Hematopoietic multipotent progenitor cell treated with erythropoietin and hydrocortisone succinate and interleukin-3 and kit ligand, for 17 days (in vitro differentiated cells): ENCODE results near the gene MAMSTR.

ENCODE experiments used
- DNase-seq: peaks from one replicate; pipeline ENCODE4 v3.0.0-alpha.2; 2015; ENCODE audit warnings: low spot score

The MAMSTR gene, protein sequence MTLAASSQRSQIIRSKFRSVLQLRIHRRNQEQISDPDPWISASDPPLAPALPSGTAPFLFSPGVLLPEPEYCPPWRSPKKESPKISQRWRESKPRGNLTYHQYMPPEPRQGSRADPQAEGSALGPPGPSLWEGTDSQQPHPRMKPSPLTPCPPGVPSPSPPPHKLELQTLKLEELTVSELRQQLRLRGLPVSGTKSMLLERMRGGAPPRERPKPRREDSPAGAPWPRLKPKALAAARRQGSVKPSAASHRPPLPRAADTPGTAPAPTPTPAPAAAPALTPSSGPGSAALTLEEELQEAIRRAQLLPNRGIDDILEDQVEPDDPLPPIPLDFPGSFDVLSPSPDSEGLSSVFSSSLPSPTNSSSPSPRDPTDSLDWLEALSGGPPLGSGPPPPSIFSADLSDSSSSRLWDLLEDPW

DNA sequence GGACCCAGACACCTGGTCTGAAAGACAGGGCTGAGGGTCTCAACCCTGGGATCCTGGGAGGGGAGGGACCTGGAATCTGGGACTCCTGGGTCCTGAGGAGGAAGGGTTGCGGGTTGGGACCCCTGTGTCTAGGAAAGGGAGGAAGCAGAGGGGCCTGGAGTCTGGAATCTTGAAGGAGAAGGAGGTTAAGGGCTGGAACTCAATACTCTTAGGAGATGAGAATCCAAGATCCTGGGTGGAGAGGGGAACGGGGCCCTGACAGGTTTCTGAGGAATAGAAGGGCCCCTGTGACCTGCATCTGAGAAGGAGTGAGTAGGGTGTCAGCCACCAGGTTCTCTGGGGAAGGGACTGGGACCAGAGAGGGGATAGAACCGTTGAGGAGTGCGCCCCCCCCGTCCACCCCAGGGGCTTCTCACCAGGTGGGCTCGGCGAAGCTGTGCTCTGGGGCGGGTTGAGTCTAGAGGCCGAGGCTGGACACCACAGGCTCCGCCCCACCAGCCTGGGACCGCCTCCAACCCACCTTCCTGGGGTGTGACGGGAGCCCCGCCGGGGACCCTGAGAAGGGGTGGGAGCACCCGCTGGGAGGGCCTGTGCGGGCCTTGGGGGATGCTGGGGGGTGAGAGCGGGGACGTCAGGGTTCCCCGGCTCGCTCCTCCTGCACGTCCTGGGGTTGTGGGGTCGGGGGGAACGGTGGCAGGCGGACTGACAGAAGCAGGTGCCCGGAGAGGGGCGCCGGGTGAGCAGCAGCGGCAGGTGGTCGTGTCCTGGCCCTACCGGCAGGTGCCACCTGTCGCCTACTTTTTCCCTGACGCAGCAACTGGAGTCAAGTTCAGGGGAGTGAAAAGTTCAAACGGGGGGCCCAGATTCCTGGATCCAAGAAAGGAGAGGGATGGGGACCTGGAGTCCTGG, at the start of gene MAMSTR:
Gene MAMSTR, minus strand, starts transcription at position 463 of the 909 bp plus-strand sequence. CDS start 694 bp downstream, outside the sequence.
- no peak for DNase-seq

DNA sequence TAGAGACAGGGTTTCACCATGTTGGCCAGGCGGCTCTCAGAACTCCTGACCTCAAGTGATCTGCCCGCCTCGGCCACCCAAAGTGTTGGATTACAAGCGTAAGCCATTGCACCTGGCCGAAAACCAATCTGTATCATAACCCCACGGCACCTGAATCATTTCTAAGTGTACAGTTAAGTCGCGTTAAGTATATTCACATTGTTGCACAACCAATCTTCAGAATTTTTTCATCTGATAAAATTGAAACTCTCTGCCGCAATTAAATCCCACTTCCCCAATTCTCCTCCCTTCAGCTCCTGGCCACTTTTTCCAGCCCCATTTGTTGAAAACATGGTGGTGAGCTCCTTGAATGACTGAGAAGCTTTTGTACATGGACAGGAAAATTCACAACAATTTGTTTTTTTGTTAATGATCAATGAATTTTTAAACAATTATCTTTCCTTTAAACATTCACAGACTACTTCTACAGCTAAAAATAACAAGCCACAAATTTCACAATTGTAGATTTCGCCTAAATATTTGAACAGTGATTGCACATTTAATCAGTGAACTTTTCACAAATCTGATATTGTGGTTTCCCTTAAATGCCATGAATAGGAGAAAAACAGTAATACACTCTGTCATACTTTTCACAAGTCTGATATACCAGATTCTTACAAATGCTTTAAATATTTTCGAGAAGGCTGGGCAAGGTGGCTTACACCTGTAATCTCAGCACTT, 49.6 kb upstream of the MAMSTR start:
- no peak for DNase-seq

DNA sequence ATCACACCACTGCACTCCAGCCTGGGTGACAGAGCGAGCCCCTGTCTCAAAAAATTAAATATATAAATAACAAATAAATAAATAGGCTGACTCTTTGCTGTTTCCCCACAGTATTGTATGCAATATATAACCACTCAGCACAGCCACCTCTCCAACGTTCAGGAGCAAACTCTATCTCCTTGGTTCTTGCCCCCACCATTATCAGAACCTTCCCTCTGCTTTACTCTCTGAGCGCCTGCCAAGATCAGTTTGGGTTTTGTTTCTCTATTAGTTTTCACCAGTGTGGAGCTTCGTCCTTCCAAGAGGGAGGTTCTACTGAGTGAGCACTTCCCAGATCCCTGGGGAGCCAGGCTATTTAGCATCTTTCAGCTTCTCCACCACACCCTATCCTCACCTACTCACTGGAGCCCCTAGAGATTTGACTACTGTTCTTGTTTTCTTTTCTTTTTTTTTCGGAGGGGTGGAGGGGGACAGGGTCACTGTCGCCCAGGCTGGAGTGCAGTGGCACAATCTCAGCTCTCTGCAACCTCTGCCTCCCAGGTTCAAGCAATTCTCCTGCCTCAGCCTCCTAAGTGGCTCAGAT, 48.7 kb upstream of the MAMSTR start:
- peak; percentile 26 for DNase-seq

DNA sequence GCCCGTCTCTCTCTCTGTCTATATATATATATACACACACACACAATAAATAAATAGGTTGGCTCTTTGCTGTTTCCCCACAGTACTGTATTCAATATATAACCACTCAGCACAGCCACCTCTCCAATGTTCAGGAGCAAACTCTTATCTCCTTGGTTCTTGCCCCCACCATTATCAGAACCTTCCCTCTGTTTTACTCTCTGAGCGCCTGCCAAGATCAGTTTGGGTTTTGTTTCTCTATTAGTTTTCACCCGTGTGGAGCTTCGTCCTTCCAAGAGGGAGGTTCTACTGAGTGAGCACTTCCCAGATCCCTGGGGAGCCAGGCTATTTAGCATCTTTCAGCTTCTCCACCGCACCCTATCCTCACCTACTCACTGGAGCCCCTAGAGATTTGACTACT, 46.3 kb upstream of the MAMSTR start:
- DNase-seq = peak; percentile 28

DNA sequence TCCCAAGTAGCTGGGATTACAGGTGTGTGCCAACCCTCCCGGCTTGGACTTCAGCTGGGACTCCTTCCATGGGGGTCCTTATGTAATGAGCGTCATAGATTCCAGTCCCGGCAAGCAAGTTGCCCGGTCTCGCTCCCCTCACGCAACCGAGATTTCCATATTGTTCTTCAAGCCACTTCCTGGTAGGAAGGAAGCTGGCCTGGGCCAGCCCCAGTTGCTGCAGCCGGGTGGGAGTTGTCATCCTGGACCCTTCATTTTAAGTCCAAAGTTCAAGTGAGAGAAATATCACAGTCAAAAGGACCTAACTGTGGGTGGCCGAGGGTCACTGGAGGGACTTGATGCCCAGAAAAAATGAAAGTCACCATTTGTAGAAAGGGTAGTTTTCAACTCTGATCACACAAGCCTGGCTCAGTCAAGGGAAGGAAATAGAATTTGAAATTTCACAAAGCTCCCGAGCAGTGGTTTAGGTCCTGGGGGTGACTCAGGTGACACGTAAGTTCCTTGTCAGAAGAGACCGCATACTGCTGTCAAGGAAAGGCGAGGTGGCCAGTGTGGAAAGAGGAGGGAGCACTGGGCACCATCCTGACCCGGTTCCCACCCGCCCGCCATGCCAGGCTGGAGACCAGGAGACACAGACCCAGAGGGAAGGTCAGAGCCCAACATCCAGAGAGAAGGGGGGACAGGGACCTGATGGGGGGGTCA, 41.1 kb upstream of the MAMSTR start:
- DNase-seq = no peak

DNA sequence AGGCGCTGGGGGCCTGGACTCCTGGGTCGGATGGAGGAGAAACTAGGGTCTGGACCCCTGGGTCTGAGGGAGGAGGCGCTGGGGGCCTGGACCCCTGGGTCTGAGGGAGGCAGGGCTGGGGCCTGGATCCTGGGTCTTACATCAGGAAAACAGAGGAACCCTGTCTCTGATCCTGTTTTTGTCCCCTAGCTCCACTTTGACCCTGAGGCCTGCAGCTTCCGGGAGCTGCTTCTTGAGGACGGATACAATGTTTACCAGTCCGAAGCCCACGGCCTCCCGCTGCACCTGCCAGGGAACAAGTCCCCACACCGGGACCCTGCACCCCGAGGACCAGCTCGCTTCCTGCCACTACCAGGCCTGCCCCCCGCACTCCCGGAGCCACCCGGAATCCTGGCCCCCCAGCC, 38.2 kb upstream of the MAMSTR start:
- no peak for DNase-seq

DNA sequence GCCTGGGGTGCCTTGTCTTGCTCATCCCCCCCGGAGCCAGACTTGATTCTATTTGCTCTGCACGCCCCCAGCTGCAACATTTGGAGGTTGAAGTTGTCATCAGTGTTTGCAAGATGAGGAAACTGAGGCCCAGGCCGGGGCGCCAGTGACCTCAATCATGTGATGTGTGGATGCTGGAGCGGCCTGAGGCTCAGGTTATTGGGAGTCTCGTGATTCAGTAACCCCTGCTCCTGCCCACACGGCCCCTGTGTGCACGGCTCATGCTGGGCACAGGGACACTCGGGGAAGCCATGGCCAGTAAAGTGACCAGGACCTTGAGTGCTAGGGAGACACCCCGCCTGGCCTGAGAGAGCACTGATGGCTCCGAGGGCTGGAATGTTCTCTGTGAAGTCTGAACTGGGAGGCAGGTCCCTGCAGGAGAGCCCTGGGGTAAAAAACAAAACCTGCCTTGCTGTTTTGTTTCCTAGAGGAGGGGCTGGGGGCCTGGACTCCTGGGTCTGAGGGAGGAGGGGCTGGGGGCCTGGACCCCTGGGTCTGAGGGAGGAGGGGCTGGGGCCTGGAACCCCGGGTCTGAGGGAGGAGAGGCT, 37.7 kb upstream of the MAMSTR start:
- DNase-seq = no peak

DNA sequence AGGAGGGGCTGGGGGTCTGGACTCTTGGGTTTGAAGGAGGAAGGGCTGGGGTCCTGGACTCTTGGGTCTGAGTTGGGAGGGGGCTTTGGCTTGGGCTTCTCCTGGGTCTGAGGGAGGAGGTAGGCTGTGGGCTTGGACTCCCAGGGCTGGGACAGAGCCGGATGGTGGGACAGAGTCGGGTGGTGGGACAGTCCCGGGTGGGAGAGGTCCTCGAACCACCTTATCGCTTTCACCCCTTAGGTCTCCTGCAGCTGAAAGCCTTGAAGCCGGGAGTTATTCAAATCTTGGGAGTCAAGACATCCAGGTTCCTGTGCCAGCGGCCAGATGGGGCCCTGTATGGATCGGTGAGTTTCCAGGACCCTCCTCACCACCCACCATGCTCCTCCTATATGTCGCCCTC, 37.2 kb upstream of the MAMSTR start:
- no peak for DNase-seq

DNA sequence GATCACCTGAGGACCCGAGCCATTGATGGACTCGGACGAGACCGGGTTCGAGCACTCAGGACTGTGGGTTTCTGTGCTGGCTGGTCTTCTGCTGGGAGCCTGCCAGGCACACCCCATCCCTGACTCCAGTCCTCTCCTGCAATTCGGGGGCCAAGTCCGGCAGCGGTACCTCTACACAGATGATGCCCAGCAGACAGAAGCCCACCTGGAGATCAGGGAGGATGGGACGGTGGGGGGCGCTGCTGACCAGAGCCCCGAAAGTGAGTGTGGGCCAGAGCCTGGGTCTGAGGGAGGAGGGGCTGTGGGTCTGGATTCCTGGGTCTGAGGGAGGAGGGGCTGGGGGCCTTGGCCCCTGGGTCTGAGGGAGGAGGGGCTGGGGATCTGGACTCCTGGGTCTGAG, 36.7 kb upstream of the MAMSTR start:
- no peak for DNase-seq

DNA sequence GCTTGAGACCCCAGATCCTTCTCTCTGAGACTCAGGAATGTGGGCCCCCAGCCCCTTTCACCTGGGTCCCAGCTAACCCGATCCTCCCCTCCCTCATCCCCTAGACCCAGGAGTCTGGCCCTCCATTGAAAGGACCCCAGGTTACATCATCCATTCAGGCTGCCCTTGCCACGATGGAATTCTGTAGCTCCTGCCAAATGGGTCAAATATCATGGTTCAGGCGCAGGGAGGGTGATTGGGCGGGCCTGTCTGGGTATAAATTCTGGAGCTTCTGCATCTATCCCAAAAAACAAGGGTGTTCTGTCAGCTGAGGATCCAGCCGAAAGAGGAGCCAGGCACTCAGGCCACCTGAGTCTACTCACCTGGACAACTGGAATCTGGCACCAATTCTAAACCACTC, 36.3 kb upstream of the MAMSTR start:
- DNase-seq = no peak

DNA sequence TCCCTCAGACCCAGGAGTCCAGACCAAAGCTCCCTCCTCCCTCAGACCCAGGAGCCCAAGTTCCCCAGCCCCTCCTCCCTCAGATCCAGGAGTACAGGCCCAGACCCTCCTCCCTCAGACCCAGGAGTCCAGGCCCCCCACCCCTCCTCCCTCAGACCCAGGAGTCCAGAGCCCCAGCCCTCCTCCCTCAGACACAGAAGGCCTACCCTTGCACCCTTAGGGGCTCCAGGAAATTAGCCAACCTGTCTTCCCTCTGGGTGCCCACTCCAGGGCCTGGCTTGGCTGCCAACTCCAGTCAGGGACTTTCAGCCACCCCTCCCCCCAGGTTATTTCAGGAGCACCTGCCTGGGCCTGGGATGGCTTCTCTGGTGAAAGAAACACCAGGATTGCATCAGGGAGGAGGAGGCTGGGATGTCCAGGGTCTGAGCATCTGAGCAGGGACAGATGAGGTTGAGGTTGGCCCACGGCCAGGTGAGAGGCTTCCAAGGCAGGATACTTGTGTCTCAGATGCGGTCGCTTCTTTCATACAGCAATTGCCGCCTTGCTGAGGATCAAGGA, 35.6 kb upstream of the MAMSTR start, which contains the start of gene FGF21:
Gene FGF21, plus strand, starts transcription at position 441 of the 558 bp plus-strand sequence. CDS start 713 bp downstream, outside the sequence.
- DNase-seq = no peak

DNA sequence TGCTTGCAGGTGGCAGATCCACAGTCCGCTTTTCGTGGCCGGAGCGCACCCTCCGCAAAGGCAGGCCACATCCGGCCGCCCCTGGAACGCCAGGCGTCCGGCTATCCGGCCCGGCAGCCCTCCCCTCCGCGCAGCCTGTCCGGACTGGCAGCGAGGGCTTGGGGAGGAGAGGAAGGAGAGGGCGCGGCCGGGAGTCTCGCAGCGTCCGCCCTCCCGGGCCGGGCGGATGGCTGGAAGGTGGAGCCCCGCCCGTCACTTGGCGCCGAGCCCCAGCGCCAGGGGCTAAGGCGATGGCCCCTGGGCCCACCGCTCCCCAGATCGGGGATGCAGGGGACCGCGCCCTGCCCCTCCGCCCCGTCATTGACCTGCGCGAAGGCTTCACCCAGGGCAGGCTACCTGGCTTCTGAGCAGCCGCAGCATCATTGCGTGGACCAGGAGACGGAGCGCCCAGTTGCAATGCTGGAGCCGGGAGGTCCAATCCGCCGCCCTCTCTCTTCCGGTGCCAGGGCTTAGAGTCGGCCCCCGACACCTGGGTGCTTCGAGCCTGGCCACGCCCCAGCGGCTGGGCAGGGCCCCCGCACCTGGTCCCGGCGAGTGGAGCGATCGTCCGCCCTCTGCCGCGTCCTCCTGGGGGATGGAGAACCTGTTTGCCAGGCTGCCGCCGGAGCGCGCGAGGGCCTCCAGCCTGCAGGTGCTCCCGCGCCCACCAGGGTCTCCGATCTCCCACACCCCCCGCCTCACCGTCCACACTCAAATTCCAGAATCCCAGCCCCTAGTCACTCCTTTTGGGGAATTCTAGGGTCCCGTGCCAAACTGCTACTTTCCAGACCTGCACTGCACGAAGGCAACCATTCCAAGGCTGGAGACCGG, 33.2 kb upstream of the MAMSTR start, which contains the start of gene FUT1:
Gene FUT1, minus strand, starts transcription at position 146 of the 870 bp plus-strand sequence. CDS start 1,360 bp downstream, outside the sequence.
- DNase-seq = peak; percentile 74

DNA sequence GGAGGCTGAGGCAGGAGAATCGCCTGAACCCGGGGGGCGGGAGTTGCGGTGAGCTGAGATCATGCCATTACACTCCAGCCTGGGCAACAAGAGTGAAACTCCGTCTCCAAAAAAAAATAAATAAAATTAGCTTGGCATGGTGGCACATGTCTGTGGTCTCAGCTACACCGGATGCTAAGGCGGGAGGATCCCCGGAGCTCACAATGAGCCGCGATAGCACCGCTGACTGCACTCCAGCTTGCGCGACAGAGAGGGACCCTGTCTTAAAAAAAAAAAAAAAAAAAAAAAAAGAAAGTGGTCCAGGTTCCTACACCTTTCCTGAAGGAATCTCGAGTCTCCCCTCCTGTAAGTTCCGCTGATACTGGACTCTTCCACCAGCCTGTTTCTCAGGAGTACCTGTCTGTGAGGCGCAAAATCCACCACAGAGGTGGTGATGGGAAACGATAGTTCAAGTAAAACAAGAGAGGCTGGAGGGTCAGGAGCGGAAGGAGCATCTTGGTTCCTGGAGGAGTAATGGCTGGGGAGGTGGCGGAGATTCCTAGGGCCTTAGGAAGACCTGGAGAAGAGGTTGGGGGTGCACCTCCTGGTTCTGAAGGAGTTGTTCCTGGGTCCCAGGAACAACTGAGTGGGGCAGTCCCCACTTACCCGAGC, 32.4 kb upstream of the MAMSTR start:
- DNase-seq = no peak

DNA sequence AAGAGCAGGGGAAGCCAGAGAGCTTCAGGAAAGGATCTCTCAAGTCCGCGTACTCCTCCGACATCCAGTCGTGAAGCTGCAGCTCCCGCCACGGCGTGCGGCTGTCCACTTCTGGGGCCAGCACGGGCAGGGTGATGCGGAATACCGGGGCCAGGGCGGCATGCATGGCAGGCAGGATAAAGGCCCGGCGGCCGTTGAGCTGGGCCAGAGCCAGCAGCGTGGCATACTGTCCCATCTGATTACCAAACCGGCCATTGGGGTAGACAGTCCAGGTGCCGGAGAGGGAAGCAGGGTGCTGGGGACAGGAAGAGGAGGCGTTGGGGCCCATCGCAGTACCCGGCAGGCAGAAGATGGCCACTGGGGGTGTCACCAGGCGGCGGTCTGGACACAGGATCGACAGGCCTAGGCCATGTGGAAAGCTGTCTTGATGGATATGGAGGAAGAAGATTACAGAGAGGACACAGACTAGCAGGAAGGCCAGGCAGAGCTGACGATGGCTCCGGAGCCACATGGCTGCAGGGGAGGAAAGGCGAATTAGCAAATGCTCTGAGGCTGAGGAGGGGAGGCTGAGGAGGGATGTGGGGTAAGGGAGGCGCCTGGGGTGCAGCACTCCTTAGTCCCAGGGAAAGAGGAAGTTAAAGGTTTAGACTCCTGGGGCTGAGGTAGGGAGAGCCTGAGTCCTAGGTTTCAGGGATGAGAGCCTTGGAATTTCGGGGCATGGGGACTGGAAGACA, 31.4 kb upstream of the MAMSTR start:
- DNase-seq = peak; percentile 35

DNA sequence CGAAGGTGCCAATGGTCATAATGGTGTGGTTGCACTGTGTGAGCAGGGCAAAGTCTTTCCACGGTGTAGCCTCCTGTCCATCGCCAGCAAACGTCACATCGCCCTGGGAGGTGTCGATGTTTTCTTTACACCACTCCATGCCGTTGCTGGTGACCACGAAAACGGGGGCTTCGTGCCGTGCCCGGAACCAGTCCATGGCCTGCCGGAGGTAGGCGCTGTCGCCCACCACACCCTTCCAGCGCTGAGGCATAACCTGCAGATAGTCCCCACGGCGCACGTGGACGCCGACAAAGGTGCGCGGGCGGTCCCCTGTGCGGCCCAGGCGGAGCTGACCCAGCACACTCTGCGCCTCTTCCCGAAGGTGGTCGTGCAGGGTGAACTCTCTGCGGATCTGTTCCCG, 30.8 kb upstream of the MAMSTR start:
- no peak for DNase-seq

DNA sequence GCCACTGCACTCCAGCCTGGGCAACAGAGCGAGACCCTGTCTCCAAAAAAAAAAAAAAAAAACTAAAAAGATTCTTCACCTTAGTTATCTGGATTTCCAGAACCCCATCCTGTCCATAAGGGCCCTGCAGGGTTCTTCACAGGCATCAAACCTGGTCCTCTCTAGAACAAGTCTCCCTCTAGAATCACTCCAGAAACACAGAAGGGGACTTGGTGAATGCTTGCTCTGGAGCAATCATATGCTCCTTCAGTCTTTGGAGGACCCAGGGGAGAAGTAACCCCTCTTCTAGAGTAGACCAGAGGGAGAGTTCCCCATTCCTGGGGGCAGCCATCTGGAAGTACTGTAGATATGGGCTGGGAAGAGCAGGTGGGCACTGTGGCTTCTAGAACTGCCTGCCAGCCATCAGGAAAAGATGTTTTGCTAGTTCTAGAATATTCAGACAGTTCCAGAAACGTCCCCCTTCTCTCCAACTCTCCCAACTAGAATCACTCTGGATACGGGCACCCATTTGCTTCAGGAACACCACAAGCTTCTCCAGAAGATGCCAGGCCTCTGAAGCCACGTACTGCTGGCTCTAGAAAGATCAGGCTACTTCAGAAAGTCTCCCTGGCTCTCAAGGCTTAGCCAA, 30.2 kb upstream of the MAMSTR start:
- DNase-seq = no peak

DNA sequence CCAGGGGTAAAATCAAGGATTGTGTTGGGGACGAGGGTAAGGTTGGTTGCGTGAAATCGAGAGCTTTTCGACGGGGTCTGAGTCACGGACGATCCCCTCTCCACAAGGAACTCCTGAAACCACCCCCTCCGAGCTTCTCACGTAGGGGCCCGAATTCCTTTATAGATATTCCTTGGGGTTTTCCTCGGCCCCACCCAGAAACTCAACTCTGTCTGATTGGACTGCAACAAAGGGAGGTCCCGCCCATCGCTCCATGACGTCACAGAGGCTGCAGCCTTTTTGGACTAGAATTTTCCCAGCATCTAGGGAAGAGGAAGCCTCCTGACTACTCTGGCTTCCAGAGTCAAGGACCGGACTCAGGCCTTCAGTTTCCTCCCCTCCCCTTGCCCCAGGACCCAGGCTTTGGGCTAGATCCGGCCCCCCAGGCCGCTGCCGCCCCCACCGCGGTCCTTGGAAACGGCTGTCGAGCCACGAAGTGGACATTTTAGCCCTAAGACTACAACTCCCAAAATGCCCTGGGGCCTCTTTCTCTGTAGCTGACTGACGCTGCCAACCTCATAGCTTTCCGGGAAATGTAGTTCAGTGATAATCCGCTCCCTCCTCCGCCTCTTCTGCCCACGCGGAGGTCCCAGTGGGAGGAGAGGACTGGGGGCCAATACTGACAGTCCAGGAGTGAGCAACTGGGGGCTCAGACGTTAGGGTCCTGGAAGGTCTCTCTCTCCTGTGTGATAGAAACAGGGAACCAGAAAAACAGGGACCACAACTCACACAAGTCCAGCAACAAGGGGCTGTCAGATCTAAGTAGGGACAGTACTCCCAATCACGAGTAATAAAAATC, 27.4 kb upstream of the MAMSTR start, which contains the start of gene IZUMO1:
Gene IZUMO1, minus strand, starts transcription at position 172 of the 838 bp plus-strand sequence. CDS start 1,050 bp downstream, outside the sequence.
- peak; percentile 92 for DNase-seq
